Activated CD4-positive, alpha-beta T cell treated with anti-CD3 and anti-CD28 coated beads, Interleukin-2, amount 10 ng/mL, durations not matched to agents 7 days and 5 days (primary cell): ENCODE data around the gene CLDN9. TPM values are rescaled to one million over a fixed set of nuclear protein-coding genes. Genes with fewer than 3 reads are reported as not detected.
A peak's percentile ranks its signal among the peaks of the same experiment; 100 is the strongest.

Source experiments
- CTCF ChIA-PET: fragments of 350-600 bp; sonication (Branson Sonifier 250); formaldehyde crosslinking; loops from one replicate; lab custom pipeline; 2021; ENCODE audit warnings: antibody characterized with exemption; lab: Charles Lee
- POLR2A ChIA-PET: fragments of 350-600 bp; sonication (Branson Sonifier 250); formaldehyde crosslinking; loops from one replicate; lab custom pipeline; 2021; ENCODE audit warnings: antibody characterized with exemption; lab: Charles Lee
- DNase-seq: peaks from one replicate; pipeline ENCODE4 v3.0.0-alpha.2; 2020
- H3K27ac Mint-ChIP-seq: one replicate; pipeline ENCODE4 v1.8.0; 2021; ENCODE audit warnings: mild to moderate bottlenecking, moderate library complexity, mixed read lengths
- H3K27me3 Mint-ChIP-seq: one replicate; pipeline ENCODE4 v1.8.0; 2021; ENCODE audit warnings: mixed read lengths
- H3K36me3 Mint-ChIP-seq: one replicate; pipeline ENCODE4 v1.8.0; 2021; ENCODE audit warnings: low read depth, mixed read lengths
- H3K4me1 Mint-ChIP-seq: one replicate; pipeline ENCODE4 v1.8.0; 2021; ENCODE audit warnings: mixed read lengths
- H3K4me3 Mint-ChIP-seq: one replicate; pipeline ENCODE4 v1.8.0; 2021; ENCODE audit warnings: mild to moderate bottlenecking, moderate library complexity, mixed read lengths
- H3K9me3 Mint-ChIP-seq: one replicate; pipeline ENCODE4 v1.8.0; 2021; ENCODE audit warnings: mixed read lengths
- total RNA-seq, 2 experiments: library from RNA; stranded (reverse); gene quantifications; one replicate each; pipeline ENCODE4 v1.2.3, GENCODE V29; 2021

CLDN9 gene
- total RNA-seq, 2 experiments from 2014 or later: not detected

DNA sequence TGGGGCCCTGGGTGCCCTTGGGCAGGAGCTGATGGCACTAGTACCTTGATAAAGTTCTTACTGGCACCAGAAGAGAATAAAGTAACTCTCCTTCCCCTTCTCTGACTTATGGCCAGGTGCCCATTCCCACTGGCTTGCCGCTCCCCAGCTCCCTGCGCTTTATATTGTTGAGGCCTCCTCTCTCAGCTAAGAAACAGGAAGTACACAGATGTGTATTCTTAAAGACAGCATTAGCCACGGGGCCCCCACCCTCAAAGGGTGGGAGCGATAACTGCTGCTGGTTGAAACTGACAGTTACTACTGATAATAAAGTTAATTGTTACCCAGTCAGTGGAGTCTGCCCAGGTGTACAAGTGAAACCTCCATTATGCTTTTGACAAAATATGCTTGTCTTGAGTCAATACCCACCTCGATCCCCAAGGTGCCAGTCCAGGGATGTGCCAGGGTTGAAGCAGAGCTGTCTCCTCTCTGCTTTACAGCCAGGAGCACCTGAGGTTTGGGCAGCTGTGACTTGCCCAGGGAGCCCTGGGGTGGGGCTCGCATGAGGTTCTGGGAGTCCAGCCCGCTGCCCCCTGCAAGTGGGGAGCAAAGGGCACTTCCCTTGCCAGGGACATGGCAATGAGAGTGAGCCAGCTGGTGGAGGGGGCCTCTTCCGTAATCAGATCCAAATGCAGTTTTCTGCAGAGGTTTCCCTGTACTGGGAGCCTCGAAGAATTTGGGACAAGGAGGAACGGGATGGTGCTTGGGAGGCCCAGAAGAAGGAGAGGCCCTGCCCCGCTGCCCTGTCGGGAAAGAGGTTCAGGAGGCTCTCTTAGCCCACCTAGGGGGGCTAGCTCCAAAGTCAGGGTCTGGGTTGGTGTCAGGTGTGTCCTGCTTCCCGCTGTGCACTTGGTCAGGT, 5.4 kb upstream of the CLDN9 start:
- DNase-seq: no peak
- Mint-ChIP-seq H3K9me3 (no peaks in the 10 kb centered on the region), H3K36me3 (no peaks in the 10 kb centered on the region), H3K27ac (no peak overlapping the region), H3K4me1 (peaks cover 33% of the 10 kb centered on the region), H3K4me3 (no peak overlapping the region), H3K27me3 (peaks cover 25% of the 10 kb centered on the region)
- POLR2A ChIA-PET: interaction anchor here (0.7 kb wide), 1 partner anchor 26 kb away, joined by 3 read pairs; no protein-coding TSS in a partner anchor
- CTCF ChIA-PET: interaction anchor here (0.9 to 2.6 kb wide), 4 partner anchors 13 to 51 kb away, joined by 3 to 15 read pairs (median 6); partner anchors contain the start of gene TNFRSF12A

DNA sequence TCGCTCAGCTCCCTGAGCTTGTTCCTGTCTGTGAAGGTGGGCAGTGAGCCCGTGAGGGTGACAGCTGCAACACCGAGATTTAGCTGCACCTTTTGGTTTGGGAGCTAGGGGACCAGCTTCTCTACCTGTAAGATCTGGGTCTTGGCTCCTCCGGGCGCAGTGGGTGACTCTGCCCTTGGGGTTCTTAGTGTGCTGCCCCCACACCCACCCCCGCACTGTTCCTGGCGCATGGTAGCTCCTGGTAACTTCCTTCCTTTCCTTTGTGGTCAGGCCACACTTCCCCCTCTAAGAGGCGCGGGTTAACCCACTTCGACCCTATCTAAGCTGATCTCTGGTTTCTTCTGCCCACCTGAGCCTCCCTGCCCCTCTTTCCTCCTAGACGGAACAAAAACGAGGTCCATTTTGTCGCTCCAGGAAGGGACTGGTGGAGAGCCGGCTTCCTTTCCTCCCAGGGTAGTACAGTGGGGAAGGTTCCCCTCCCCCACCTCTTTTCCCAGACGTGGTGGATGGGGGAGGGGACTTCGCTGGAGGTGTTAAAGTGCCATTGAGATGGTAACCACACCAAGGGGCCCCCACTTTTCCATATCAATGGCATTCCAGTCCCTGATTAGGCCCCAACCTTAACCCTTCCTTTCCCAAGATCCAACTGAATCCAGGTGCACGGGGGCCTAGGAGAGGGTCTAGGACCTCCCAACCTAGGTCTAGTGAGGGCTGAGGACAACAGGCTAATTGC, 4.6 kb upstream of the CLDN9 start:
- CTCF ChIA-PET: interaction anchor here (0.7 to 2.6 kb wide), 4 partner anchors 12 to 50 kb away, joined by 3 to 15 read pairs (median 6); partner anchors contain the start of gene TNFRSF12A

DNA sequence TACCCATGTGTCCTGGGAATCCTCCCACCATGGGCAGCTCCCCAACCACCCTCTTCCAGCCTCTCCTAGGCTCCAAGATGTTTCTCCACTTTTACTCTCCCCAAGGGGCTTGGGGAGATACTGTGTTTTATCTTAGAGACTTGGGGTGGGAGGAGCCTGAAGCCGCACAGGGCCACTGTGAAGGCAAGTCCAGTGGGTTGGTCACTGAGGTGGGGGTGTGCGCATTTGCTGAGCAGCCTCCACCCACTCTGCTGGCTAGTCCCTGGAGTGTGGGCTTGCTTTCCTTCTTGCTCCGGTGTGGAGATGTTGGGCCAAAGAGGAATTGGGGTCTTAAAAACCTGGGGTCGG, 4.1 kb upstream of the CLDN9 start:
- Mint-ChIP-seq H3K27me3 (peaks cover 32% of the 10 kb centered on the region), H3K9me3 (no peaks in the 10 kb centered on the region), H3K27ac (no peak overlapping the region), H3K4me3 (no peak overlapping the region), H3K36me3 (no peaks in the 10 kb centered on the region), H3K4me1 (peaks cover 31% of the 10 kb centered on the region)
- ChIA-PET CTCF (interaction anchor here (0.7 to 2.6 kb wide), 4 partner anchors 11 to 19 kb away, joined by 3 to 15 read pairs (median 8); partner anchors contain the start of gene TNFRSF12A), POLR2A (no interaction called here)
- no peak for DNase-seq

More for the DNA sequence above, 4.6 kb upstream of the CLDN9 start:
- DNase-seq: no peak
- POLR2A ChIA-PET: interaction anchor here (0.7 kb wide), 1 partner anchor 27 kb away, joined by 3 read pairs; no protein-coding TSS in a partner anchor
- Mint-ChIP-seq H3K36me3 (no peaks in the 10 kb centered on the region), H3K27me3 (peaks cover 32% of the 10 kb centered on the region), H3K4me1 (peaks cover 32% of the 10 kb centered on the region), H3K9me3 (no peaks in the 10 kb centered on the region), H3K4me3 (peak overlapping the region; percentile 20), H3K27ac (no peak overlapping the region)

DNA sequence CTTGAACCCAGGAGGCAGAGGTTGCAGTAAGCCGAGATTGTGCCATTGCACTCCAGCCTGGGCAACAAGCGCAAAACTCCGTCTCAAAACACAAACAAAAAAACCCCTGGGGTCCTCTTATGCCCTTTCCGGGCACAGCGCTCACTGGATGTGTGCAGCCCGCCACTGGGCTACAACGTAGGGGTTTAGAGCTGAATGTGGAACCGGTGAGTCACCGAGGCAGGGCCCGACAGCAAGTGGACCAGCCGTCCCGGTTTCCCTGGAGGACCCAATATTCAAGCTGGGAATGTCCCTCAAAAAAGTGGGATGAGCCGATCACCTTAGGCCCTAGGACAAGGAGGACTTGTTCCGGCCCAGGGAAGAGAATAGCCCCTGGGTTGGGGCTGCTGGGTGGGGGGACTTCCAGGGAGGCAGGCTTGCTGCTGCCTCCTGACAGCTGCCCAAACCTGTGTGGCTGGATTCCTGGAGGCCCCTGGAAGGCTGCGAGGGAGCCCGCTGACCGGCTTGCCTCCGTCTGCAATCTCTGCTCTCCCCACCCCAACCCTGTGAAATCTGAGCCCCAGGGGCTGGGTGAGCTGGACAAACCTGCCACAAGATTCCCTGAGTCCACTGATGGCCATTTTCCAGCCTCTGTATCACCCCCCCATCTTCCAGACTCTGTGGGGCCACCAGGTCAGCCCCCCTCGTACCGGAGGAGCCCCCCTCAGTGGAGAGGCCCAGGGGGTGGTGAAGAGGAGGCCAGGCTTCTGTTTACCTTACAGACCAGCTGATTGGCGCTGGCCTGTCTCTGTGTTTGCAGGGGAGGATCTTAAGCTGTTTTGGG, 2.9 kb upstream of the CLDN9 start:
- ChIA-PET CTCF (interaction anchor here (0.8 to 1.9 kb wide), 4 partner anchors 10 to 18 kb away, joined by 3 to 8 read pairs (median 4); partner anchors contain the start of gene TNFRSF12A), POLR2A (no interaction called here)
- no peak overlapping the region for H3K4me3 Mint-ChIP-seq
- peaks cover 37% of the 10 kb centered on the region for H3K27me3 Mint-ChIP-seq
- no peaks in the 10 kb centered on the region for H3K36me3 Mint-ChIP-seq
- H3K4me1 Mint-ChIP-seq: peaks cover 27% of the 10 kb centered on the region
- H3K9me3 Mint-ChIP-seq: no peaks in the 10 kb centered on the region
- no peak overlapping the region for H3K27ac Mint-ChIP-seq
- DNase-seq: no peak

DNA sequence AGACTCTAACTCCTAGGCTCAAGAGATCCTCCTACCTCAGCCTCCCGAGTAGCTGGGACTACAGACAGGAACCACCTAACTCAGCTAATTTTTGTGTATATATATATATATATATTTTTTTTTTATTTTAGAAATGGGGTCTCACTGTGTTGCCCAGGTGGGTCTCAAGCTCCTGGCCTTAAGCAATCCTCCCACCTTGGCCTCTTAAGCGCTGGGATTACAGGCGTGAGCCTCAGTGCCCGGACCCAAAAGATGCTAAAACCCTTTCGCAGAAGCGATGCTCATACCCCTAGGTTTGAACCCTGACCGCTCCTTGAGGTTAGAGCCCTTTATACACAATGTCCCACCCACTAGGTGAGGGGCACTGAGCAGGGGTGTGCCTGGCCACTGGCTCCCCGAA, 2.2 kb upstream of the CLDN9 start:
- Mint-ChIP-seq H3K27ac (no peak overlapping the region), H3K9me3 (no peaks in the 10 kb centered on the region), H3K27me3 (peaks cover 35% of the 10 kb centered on the region), H3K36me3 (no peaks in the 10 kb centered on the region), H3K4me1 (peaks cover 25% of the 10 kb centered on the region), H3K4me3 (no peak overlapping the region)
- ChIA-PET CTCF (interaction anchor here (0.8 to 1.9 kb wide), 4 partner anchors 9 to 17 kb away, joined by 3 to 8 read pairs (median 4); partner anchors contain the start of gene TNFRSF12A), POLR2A (no interaction called here)
- DNase-seq: no peak

DNA sequence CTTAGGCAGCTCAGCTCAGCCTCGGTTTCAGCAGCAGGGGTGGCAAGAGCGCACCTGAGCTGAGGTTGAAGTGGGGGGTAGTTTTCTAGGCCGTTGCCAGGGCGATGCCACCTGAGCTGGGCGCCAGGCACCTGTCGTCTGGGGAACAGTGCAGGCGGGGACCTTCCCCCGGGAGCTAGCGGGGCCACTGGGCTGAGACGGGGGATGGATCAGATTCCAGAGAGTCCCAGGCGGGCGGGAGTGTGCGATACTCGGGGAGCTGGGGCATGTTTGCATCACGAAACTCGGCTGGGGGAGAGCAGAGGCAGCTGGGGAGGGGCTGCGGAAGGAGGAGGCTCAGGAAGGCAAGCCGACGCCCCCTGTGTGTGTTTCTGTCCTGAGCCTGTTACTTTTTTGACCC, 477 bp upstream of the CLDN9 start:
- Mint-ChIP-seq H3K9me3 (no peaks in the 10 kb centered on the region), H3K4me3 (no peak overlapping the region), H3K4me1 (peaks cover 17% of the 10 kb centered on the region), H3K27ac (no peak overlapping the region), H3K27me3 (peaks cover 29% of the 10 kb centered on the region), H3K36me3 (no peaks in the 10 kb centered on the region)
- POLR2A ChIA-PET: no interaction called here
- CTCF ChIA-PET: interaction anchor here (1.0 to 1.8 kb wide), 3 partner anchors 16 to 23 kb away, joined by 3 to 5 read pairs (median 3); no protein-coding TSS in a partner anchor
- DNase-seq: no peak

DNA sequence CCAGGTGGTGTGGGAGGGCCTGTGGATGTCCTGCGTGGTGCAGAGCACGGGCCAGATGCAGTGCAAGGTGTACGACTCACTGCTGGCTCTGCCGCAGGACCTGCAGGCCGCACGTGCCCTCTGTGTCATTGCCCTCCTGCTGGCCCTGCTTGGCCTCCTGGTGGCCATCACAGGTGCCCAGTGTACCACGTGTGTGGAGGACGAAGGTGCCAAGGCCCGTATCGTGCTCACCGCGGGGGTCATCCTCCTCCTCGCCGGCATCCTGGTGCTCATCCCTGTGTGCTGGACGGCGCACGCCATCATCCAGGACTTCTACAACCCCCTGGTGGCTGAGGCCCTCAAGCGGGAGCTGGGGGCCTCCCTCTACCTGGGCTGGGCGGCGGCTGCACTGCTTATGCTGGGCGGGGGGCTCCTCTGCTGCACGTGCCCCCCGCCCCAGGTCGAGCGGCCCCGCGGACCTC, 798 bp downstream of the CLDN9 start:
- Mint-ChIP-seq H3K9me3 (no peaks in the 10 kb centered on the region), H3K4me1 (peaks cover 9% of the 10 kb centered on the region), H3K27ac (no peak overlapping the region), H3K4me3 (no peak overlapping the region), H3K27me3 (peaks cover 28% of the 10 kb centered on the region), H3K36me3 (no peaks in the 10 kb centered on the region)
- ChIA-PET CTCF (interaction anchor here (0.6 to 0.7 kb wide), 2 partner anchors 14 to 992 kb away, joined by 3 to 4 read pairs; no protein-coding TSS in a partner anchor), POLR2A (no interaction called here)
- DNase-seq: no peak

DNA sequence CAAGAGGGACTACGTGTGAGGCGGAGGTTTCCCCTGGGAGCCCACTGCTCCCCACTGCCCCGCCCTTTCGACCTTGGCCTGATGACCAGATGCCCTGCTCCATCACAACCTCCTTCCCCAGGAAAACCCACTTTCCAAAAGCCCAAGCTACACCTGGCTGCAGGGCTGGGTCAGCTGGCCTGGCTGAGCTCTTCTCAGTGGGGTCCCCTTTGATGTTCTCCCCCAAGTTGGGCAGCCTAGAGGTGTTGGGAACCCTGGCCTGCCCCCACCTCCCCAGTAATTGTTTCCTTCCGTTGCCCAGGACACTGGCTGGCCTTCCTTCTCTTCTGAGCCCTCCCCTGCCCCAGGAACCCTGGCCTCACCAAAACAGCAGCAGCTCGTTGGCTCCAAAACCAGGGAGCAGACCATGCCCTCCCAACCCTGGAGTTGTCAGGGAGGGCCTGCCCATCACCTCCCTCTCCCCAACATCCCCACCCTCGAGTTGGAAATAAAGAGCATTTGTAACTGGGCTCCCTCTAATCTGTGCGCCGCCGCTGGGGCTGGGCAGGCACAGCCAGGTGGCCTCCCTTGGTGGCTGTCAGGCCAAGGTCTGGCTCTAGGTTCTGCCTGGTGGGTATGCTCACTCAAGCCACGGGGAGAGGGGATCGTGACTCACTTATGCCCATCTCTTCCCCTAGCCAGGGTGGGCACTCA, 1.4 kb downstream of the CLDN9 start:
- Mint-ChIP-seq H3K9me3 (no peaks in the 10 kb centered on the region), H3K4me1 (peaks cover 5% of the 10 kb centered on the region), H3K4me3 (no peak overlapping the region), H3K36me3 (no peaks in the 10 kb centered on the region), H3K27me3 (peaks cover 31% of the 10 kb centered on the region), H3K27ac (no peak overlapping the region)
- no peak for DNase-seq
- CTCF ChIA-PET: interaction anchor here (0.6 to 0.7 kb wide), 2 partner anchors 13 to 992 kb away, joined by 3 to 4 read pairs; no protein-coding TSS in a partner anchor
- POLR2A ChIA-PET: no interaction called here

DNA sequence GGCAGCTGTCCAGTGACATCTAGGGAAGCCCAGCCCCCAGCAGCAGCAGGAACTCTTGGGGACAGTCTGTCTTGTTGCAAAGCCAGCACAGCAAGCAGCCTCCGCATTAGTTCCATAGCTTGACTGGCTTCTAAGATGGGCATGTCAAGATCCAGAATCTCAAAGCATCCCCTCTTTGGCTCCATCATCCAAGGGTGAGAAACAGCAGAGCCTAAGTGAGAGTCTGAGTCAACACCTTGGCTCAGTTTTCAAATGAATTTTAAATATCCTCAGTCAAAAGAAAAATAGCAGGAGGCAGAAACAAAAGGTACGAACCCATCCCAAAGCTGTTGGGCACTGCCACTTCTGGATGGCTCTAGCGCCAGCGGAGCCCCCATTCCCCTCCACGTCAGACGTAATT, 2.2 kb downstream of the CLDN9 start:
- peaks cover 32% of the 10 kb centered on the region for H3K27me3 Mint-ChIP-seq
- no peak overlapping the region for H3K4me3 Mint-ChIP-seq
- ChIA-PET CTCF (no interaction called here), POLR2A (no interaction called here)
- H3K27ac Mint-ChIP-seq: no peak overlapping the region
- H3K4me1 Mint-ChIP-seq: peaks cover 10% of the 10 kb centered on the region
- no peaks in the 10 kb centered on the region for H3K9me3 Mint-ChIP-seq
- no peaks in the 10 kb centered on the region for H3K36me3 Mint-ChIP-seq
- DNase-seq: no peak

DNA sequence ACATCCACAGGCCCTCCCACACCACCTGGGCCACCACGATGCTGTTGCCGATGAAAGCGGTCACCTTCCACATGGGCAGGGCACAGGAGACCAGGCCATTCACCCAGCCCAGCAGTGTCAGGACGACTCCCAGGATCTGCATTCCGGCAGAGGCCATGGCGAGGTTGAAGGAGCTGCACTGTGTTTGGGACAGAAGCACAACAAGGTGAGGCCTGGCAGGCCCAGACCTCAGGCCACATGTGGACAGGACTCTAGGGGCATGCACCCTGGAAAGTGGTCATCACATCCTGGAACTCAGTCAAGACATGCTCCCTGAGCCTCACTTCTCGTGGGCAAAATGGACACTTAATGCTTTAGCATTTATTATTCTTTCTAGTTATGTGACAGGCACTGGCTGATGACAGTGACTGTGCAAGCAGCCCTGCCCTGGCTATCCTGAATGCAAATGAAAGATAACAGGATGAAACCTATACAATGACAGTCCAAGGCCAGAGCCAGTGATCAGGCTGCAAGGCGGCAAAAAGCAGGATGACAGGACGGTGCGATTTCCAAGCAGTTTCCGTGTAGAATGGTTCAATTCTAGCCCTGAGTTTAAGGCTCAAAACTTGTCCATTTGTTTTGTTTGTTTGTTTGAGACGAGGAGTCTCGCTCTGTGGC, 3.3 kb downstream of the CLDN9 start:
- H3K27ac Mint-ChIP-seq: no peak overlapping the region
- no peaks in the 10 kb centered on the region for H3K9me3 Mint-ChIP-seq
- peaks cover 32% of the 10 kb centered on the region for H3K27me3 Mint-ChIP-seq
- H3K4me3 Mint-ChIP-seq: no peak overlapping the region
- peaks cover 15% of the 10 kb centered on the region for H3K4me1 Mint-ChIP-seq
- no peaks in the 10 kb centered on the region for H3K36me3 Mint-ChIP-seq
- CTCF ChIA-PET: no interaction called here
- POLR2A ChIA-PET: no interaction called here
- DNase-seq: no peak

DNA sequence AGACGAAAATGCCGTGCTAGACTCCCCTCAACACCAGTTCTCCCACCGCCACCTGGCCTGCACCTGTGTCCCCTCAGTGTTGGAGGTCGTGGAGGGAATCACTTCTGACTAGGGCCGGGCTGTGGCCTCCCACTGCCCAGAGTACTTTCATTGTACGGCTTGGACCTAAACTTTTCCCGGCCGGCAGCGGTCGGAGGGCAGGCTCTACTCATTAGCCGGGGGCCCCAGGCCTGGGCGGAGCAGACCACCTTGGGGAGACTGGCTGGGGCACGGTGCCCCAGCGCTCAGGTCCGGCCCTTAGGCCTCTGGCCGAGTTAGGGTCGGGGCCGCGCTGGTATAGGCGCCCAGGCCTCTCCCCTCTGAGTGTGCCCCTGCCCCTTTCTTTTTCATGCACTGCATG, 4.6 kb downstream of the CLDN9 start:
- peaks cover 27% of the 10 kb centered on the region for H3K27me3 Mint-ChIP-seq
- CTCF ChIA-PET: interaction anchor here (8.0 kb wide), 1 partner anchor 15 kb away, joined by 90 read pairs; no protein-coding TSS in a partner anchor
- H3K36me3 Mint-ChIP-seq: no peaks in the 10 kb centered on the region
- no peak overlapping the region for H3K4me3 Mint-ChIP-seq
- POLR2A ChIA-PET: no interaction called here
- peaks cover 28% of the 10 kb centered on the region for H3K4me1 Mint-ChIP-seq
- no peak overlapping the region for H3K27ac Mint-ChIP-seq
- H3K9me3 Mint-ChIP-seq: no peaks in the 10 kb centered on the region
- DNase-seq: no peak
